Mesenteric fat pad (tissue), 1 donor: ENCODE results near the gene RTN3. TPM values are rescaled to one million over a fixed set of nuclear protein-coding genes. Genes with fewer than 3 reads are reported as not detected.
"Not testable (repeated sequence)": the region's sequence is repeated elsewhere in the genome, so short reads cannot be mapped to it uniquely, and the experiment has no call there.

ENCODE experiments used
- DNase-seq: peaks from one replicate; pipeline ENCODE4 v3.0.0-alpha.2; 2020; ENCODE audit warnings: low spot score
- total RNA-seq: library from RNA; stranded (reverse); fragmentation: NEBNext Ultra II Directional; extraction: Animal tissue kit (Norgen Biotek cat#: 25700); gene quantifications from one replicate; pipeline ENCODE4 v1.2.1, GENCODE V29; 2021
- donor health status: DM: yes; HTN: yes; CAD: no.

The RTN3 gene
- total RNA-seq, 1 donor from 2014 or later: 267 TPM

GRCh38 chr11:63767565-63768236, 86.4 kb downstream of the RTN3 start:
- DNase-seq: no peak

- peak; percentile 89 for DNase-seq
Measured at GRCh38 chr11:63768237-63769041, 87.1 kb downstream of the RTN3 start, which contains the start of gene ZFTA. TSS of gene ZFTA (minus strand) at chr11:63768775. CDS start at chr11:63768622, 153 bp downstream.

GRCh38 chr11:63769042-63769713, 87.9 kb downstream of the RTN3 start:
- peak; percentile 91 for DNase-seq

GRCh38 chr11:63769714-63770455, 88.6 kb downstream of the RTN3 start:
- peak; percentile 53 for DNase-seq

- DNase-seq: peak; percentile 41
Measured at GRCh38 chr11:63770763-63771162, 89.5 kb downstream of the RTN3 start.

DNA sequence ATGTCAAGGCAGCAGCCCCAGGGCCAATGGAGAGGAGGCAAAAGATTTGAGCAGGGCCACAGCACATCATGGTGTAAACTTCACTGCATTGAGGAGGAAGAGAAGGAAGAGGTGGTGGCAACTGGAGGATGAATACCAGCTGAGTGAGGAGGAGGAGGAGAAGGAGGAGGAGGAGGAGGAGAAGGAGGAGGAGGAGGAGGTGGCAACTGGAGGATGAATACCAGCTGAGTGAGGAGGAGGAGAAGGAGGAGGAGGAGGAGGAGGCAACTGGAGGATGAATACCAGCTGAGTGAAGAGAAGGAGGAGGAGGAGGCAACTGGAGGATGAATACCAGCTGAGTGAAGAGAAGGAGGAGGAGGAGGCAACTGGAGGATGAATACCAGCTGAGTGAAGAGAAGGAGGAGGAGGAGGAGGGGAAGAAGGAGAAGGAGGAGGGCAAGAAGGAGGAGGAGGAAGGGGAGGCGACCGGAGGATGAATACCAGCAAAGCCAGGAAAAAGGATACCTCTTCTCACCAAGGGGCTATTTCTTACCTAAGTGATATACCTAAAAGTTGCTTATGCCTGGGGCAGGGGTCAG, 90.5 kb downstream of the RTN3 start:
- DNase-seq: not testable (repeated sequence)

DNA sequence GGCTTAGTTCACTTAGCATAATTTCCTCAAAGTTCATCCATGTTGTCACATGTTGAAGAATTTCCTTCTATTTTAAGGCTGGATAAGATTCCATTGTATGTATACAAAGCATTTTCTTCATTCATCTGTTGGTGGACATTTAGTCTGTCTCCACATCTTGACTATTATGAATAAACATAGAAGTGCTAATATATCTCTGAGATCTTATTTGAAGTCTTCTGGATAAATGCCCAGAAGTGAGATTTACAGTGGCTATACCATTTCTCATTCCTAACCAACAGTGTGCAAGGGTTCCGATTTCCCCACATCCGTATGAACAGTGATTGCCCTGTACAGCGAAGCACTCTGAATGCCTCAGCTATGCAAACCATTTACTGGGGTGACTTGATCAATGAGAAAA, 93.9 kb downstream of the RTN3 start:
- DNase-seq: no peak

DNA sequence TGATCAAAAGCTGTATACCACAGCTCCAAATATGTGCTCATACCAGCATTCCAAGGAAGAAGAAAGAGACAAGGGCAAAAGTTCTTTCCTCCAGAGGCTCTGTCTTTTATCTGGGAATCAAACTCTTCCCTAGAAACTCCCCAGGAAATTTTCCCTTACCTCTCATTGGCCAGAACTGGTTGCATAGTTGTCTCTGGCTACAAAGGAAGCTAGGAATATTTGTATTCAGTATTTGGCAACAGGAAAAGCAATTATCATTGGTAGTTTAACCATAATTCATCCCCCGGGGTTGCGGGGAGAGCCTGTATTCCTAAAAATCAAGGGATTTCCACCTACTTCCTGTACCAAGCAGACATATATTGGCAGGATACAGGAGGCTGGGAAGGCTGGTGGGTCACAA, 97.7 kb downstream of the RTN3 start:
- DNase-seq: no peak

- DNase-seq: no peak
Measured at GRCh38 chr11:63782749-63783148, 101.4 kb downstream of the RTN3 start.

GRCh38 chr11:63783925-63784592, 102.8 kb downstream of the RTN3 start:
- no peak for DNase-seq

DNA sequence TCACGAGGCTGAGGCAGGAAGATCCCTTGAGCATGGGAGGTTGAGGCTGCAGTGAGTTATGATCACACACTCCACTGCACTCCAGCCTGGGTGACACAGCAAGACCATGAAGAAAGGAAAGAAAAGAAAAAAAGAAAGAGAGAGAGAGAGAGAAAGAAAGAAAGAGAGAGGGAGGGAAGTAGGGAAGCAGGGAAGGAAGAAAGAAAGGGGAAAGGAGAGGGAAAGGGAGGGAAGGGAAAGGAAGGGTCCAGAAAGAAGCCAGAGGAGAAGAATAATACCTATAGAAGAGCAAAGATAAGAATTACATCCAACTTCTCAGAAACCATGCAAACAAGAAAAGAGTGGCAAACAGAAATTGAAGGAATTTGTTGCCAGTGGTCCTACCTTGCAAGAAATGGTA, 104.5 kb downstream of the RTN3 start:
- DNase-seq: no peak

- no peak for DNase-seq
Measured at GRCh38 chr11:63791495-63792167, 110.3 kb downstream of the RTN3 start.

DNA sequence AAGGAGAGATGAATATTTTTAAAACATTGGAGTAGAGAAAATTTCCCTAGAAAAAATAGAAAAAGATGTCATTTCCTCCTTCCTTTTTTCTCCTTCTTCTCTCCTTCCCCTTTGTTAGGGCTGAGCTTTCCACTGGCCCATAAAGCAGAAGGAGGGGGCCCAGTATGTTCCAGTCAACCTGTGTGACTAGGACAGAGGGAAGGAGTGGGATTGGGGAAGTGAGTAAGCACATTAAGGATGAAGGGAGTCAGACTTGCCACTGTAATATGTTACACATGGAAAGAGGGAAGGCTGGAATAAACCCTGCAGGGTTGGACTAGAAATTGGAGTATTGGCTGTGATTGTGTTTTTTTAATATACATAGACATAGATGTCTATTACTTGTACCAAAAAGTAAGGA, 111.9 kb downstream of the RTN3 start:
- no peak for DNase-seq

- no peak for DNase-seq
Measured at GRCh38 chr11:63795066-63795465, 113.8 kb downstream of the RTN3 start.

DNA sequence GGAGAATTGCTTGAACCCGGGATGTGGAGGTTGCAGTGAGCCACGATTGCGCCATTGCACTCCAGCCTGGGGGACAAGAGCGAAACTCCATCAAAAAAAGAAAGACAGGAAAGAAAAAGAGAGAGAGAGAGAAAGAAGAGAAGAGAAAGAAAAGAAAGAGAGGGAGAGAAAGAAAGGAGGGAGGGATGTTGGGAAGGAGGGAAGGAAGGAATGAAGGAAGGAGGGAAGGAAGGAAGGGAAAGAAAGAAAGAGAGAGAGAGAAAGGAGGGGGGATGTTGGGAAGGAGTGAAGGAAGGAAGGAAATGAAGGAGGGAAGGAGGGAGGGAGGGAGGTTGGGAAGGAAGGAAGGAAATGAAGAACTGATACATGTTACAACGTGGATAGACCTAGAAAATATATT, 119.6 kb downstream of the RTN3 start:
- DNase-seq: no peak

DNA sequence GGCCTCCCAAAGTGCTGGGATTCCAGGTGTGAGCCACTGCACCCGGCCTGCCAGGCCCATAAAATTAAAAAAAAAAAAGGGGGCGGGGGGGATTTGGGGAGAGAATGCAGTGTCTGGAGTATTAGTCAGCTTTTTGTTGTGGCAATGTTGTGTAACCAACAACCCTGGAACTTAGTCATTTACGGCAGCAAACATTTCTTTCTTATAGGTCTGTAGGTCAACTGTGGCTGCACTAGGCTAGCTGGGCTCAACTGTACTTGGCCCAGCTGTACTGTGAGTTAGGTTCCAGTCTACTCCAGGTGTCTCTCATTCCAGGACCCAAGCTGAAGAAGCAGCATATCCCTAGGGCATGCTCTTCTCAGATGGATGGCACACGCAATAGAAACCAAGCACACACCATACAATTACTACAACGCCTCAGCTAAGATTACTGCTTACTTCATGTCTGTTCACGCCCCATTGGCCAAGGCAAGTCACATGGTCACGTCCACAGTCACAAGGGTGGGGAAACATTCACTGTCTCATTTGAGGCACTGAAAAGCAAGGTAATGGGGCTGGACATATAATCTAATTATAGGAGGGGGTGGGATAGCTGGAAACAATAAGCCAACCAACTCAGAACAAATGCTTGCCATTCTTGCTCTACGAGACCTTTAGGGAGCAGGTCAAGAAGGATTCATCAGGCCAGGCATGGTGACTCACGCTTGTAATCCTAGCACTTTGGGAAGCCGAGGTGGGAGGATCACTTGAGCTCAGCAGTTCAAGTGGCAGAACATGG, 121.5 kb downstream of the RTN3 start:
- DNase-seq: no peak

GRCh38 chr11:63804259-63804658, 123.0 kb downstream of the RTN3 start:
- DNase-seq: no peak

- no peak for DNase-seq
Measured at GRCh38 chr11:63805844-63806415, 124.6 kb downstream of the RTN3 start.
